ENCODE data around the gene CUX1.

The CUX1 gene

DNA sequence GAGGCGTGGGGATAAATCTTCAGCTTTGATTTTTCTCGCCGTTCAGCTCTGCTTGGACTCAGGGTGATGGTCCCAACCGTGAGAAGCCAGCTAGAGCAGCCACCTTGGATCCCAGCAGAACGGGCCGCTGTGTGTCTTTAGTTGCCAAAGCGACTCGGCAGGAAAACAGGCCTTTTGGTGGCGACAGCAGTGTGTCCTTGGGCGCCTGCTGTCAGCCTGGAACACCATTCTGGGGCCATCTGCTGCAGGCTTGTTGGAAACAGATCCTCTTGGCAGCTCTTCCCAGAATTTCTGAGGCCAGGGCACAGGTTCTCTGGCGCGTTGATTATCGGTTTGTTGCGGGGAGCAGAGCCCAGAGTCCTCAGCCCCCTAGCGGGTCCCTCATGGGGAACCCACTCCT is 97.6 kb downstream of the CUX1 start:
- no peak overlapping the region for H3K4me3 ChIP-seq (replicated peaks in 1 of 2; ENCODE audit: low read depth in 2 of 2, low read length in 2 of 2)
- DNase-seq (ENCODE audit: low read depth in 2 of 2) = no peak
- TF ChIP-seq, protein P1, sequence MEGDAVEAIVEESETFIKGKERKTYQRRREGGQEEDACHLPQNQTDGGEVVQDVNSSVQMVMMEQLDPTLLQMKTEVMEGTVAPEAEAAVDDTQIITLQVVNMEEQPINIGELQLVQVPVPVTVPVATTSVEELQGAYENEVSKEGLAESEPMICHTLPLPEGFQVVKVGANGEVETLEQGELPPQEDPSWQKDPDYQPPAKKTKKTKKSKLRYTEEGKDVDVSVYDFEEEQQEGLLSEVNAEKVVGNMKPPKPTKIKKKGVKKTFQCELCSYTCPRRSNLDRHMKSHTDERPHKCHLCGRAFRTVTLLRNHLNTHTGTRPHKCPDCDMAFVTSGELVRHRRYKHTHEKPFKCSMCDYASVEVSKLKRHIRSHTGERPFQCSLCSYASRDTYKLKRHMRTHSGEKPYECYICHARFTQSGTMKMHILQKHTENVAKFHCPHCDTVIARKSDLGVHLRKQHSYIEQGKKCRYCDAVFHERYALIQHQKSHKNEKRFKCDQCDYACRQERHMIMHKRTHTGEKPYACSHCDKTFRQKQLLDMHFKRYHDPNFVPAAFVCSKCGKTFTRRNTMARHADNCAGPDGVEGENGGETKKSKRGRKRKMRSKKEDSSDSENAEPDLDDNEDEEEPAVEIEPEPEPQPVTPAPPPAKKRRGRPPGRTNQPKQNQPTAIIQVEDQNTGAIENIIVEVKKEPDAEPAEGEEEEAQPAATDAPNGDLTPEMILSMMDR (IDR thresholded peaks at IDR 0.05; ENCODE audit: low read depth, low read length) = no peak

DNA sequence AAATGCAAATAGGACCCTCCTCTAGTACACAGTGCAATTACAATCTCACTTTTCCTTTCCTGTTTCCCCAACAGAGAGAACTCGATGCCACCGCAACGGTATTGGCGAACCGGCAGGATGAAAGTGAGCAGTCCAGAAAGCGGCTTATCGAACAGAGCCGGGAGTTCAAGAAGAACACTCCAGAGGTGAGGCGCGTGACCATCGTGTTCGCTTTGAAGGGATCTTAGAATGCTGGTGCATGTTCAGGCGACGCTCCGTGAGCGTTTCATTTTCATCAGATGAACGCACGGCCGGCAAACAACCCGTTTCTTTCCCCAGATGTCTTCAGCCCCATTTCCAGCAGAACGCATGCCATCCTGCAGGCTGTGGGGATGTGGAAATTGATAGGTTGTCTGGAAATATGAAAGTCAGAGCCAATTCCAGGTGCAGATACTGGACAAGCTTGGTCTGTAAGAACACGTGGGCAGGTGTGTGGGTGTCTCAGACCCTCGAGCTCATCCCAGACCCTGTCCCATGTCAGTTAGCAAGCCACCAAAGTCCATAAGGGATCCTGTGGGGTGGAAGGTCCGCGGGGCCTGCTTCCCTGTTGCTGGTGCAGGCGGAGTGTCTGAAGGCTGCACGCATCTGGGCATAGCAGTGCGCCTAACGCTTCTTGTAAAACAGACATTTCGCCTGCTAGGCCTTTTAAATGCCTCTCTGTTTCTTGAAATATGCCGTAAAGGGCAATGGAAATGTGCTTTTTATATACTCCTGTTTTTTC is 98.8 kb downstream of the CUX1 start:
- H3K4me3 ChIP-seq (replicated peaks in 1 of 2; ENCODE audit: low read depth in 2 of 2, low read length in 2 of 2) = no peak overlapping the region
- DNase-seq (ENCODE audit: low read depth in 2 of 2) = no peak
- TF ChIP-seq, protein P1 (IDR thresholded peaks at IDR 0.05; ENCODE audit: low read depth, low read length) = no peak

DNA sequence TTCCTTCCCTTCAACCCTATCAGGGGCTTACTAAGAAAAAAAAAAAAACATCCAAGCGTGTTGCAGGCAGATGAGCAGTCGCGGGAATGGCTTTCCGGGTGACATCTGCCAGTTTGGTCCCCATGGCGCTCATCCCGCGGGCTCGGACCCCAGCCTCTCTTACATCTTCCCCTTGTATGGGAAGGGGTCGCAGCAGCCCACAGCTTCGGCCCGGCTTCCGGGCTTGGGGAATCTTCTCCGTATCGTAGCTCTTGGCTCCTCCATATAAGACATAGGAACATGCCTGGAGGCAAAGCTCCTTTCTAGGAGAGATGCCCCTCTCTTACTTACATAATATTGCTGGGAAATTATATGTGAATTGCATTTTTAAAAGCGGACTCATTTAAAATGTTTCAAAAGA is 99.5 kb downstream of the CUX1 start:
- TF ChIP-seq, protein P1 (IDR thresholded peaks at IDR 0.05; ENCODE audit: low read depth, low read length) = no peak
- no peak for DNase-seq (ENCODE audit: low read depth in 2 of 2)
- no peak overlapping the region for H3K4me3 ChIP-seq (replicated peaks in 1 of 2; ENCODE audit: low read depth in 2 of 2, low read length in 2 of 2)

DNA sequence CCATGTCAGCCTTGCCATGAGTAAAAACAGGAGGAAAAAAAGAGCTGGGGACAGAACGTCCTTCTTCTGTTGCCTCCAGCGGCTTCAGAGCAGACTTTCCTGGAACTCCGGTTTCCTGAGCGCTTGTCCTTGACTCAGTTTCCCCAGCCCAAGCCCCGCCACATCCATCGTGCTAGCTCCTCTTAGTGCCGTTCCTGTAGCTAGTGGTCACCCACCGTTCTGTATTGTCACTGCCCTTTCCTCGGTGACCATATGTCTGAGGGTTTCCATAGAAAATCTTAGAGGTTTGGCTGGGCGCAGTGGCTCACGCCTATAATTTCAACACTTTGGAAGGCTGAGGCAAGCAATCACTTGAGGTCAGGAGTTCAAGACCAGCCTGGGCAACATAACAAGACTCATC is 100.1 kb downstream of the CUX1 start:
- H3K4me3 ChIP-seq (replicated peaks in 1 of 2; ENCODE audit: low read depth in 2 of 2, low read length in 2 of 2) = no peak overlapping the region
- no peak for DNase-seq (ENCODE audit: low read depth in 2 of 2)
- TF ChIP-seq, protein P1 (IDR thresholded peaks at IDR 0.05; ENCODE audit: low read depth, low read length) = no peak

DNA sequence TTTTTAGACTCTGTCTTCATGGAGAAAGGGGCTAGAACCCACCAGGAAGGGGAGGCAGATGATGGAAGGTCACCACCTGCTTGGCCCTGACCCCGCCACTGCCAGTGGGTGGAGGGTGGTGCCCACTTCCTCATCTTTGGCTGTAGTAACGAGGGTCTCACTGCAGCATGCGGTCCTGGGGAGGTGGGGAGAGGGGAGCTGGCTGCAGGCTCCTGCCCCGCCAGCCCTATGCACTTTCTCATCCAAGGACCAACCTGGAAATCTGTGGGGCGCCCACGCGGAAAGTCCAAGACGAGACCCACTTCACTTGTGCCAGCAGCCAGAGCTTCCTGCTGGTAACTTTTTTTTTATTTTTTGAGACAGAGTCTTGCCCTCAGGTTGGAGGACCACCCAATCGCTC is 101.0 kb downstream of the CUX1 start:
- TF ChIP-seq, protein P1 (IDR thresholded peaks at IDR 0.05; ENCODE audit: low read depth, low read length) = no peak
- DNase-seq (ENCODE audit: low read depth in 2 of 2) = no peak
- no peak overlapping the region for H3K4me3 ChIP-seq (replicated peaks in 1 of 2; ENCODE audit: low read depth in 2 of 2, low read length in 2 of 2)

DNA sequence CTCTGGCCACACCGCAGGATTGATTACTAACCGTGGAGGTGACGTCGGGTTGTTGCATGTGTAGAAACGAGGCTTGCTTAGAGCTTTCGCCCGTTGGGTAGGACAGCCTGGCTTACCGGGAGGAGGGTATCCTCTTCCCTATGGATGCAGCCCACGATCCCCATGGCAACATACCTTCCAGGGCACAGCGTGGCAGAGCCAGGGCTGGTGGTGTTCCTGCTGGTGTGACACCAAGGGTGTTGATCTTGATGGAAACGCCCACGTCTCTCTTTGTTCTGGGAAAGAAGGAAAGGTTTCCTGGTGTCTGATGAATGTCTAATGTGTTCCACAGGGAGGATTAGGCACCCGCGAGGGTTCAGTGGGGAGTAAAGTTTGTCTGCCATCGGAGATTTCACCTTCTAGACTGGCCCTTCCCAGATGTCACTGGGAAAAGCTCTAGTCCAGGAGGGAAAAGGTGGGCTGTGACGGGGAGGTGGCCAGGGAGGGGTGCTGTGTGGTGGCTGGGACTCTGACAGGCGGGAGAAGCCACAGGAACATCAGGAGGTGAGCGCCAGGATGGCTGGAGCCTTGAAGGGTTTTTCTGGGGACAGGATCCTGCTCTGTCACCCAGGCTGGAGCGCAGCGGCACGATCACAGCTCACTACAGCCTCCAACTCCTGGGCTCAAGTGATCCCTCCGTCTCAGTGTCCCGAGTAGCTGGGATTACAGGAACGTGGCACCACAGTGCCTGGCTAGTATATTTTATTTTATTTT is 102.1 kb downstream of the CUX1 start:
- TF ChIP-seq, protein P1 (IDR thresholded peaks at IDR 0.05; ENCODE audit: low read depth, low read length) = no peak
- no peak overlapping the region for H3K4me3 ChIP-seq (replicated peaks in 1 of 2; ENCODE audit: low read depth in 2 of 2, low read length in 2 of 2)
- DNase-seq (ENCODE audit: low read depth in 2 of 2) = no peak

All from cardiac fibroblast (primary cell).